ENCODE results near the gene IL5RA.

The IL5RA gene, protein sequence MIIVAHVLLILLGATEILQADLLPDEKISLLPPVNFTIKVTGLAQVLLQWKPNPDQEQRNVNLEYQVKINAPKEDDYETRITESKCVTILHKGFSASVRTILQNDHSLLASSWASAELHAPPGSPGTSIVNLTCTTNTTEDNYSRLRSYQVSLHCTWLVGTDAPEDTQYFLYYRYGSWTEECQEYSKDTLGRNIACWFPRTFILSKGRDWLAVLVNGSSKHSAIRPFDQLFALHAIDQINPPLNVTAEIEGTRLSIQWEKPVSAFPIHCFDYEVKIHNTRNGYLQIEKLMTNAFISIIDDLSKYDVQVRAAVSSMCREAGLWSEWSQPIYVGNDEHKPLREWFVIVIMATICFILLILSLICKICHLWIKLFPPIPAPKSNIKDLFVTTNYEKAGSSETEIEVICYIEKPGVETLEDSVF

DNA sequence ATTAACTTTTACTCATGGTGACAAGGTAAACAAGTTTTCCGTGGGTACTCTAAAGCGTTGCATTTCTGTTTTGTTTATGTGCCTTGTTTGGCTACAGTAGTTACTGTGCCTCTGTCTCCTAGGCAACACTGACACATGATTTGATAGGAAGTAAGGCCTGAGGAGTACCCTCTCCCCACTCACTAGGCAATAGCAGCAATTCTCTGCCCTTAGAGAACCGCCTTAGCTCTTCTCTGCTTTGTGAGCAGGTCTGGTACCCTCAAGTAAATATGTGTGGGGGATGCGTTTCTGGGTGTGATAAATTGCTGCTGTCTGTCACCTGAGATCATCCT, at the start of gene IL5RA:
Gene IL5RA (minus strand): TSS at position 76 of the 332 bp plus-strand sequence. CDS start 5,390 bp downstream, outside the sequence.
- DNase-seq: no peak

DNA sequence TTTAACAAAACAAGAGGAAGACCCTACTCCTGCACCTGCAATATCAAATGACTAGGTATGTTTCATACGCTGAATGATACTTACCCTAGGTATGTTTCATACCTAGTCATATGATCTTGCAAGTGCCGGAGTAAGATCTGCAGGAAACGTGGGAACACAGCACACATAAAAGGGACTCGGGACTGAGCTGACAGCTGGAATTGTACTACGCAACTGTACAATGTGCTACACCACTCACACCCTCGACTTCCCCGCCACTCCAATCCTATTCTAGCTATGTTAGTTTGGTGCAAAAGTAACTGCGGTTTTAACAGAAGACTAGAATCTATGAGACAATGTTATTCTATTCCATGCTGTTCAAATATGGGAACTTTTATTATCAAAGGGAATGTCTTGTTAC, 47.3 kb upstream of the IL5RA start:
- no peak for DNase-seq

DNA sequence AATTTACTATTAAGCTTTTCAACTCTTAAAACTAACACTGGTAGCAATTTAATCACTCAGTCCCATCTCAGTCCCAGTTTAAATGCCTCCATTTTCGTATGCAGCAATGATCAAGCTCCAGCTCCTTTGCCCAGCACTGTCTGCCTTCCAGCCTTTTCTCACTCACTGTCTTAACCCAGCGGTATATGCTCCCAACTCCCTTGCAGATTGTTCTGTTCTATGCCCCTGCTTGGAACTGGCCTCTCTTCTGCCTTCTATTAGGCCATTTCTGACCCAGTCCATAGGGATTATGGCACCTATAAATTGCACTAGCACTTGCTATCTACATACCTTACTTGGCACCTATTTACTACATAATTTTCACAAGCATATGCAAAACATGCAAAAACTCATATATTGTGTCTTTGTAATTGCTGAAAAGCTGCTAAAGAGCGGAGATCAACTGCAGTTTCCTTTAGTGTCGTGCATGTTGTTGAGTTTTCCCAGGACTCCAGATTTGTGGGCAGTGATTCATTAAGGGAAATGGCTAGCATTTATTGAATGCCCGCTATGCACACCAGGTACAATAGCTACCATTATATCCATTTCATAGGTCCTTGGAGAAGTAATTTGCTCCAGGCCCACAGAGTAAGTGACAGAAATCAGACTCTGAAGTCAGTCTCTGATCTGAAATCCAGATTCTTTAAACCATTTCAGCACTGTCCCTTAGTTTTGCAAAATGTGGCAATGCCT, 44.9 kb upstream of the IL5RA start:
- no peak for DNase-seq

- DNase-seq: no peak
Observed at GRCh38 chr3:3151513-3151912, 41.3 kb upstream of the IL5RA start.

DNA sequence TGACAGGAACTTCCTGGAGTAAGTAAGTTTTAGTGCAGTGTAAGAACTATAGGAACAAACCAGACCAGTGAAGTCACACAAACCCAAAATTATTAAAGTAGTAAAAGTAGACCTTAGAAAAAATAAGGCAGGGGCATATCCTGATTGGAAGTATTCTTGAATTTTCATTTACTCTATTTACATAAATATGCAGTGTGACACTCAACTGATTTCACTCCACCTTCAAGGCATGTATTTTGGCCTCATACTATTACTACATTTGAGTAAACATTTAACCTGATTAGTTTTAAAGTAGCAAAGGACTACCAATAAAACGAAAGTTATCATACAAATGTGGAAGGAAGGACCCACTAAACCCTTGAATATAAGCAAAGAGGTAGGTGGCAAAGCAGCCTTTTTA, 39.4 kb upstream of the IL5RA start:
- DNase-seq: no peak

- DNase-seq: no peak
Observed at GRCh38 chr3:3145831-3146230, 35.7 kb upstream of the IL5RA start.

DNA sequence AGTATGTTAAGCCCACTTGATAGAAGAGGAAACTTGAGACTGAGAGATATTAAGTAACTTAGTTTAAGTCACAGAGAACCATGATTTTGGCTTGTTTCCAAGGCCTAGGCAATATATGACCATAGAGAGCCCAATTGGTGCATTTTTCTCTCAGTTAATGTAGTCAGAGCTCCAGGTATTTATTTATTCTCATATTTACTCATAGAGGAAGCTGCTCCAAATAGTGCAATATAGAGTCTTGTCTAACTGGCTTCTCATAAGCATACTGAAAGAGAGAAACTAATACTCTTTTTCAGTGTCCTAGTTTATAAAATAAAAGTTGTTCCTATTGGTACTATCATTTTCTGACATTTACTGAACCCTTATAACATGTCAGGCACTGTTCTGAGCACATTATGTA, 31.8 kb upstream of the IL5RA start:
- no peak for DNase-seq

- no peak for DNase-seq
Observed at GRCh38 chr3:3137526-3137925, 27.4 kb upstream of the IL5RA start.

DNA sequence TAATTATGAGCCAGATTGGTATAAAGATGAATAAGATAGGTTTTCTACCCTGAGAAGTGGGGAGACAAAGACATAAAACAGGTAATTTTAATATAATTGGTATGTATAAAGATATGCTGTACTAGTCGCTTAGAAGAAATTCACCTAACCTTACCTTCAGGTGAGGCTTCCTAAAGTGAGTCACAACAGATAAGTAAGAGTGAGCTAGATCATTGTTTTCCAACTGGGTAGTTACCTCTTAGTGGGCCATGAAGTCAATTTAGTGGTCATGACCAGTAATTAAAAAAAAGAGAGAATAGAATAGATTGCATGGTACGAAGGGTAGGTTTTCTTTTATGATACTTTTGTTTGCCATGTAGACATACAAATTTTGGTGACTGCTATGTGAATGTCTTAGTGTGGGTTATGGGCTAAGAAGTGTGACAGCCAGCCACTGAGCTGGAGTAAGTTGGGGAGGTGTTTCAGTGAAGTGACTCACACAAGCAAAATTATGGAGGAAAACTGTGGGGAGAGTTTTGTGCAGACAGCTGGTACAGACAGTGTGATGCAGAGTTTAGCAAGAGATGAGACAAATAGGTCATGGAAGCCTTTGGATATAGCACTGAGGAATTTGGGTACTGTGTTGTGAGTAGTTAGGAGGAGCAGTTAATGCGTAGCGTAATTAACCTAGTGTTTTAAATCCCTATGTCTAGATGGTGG, 24.7 kb upstream of the IL5RA start:
- DNase-seq: no peak

DNA sequence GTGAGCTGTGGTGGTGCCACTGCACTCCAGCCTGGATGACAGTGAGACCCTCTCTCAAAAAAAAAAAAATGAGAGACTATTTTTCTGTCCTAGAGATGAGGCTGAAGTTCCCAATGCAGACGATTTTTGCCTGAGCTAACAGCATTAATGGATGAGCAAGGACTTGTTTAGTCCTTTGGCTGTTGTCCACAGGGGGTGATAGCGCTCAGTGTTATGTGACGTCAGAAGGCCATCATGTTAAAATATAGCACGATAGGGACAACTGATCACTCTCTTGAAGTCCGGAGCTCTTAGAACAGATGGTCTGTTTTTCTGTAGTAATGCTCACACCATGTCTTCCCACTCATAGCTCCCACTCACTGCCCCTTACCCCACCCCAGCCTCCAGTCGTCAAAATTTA, 23.3 kb upstream of the IL5RA start:
- no peak for DNase-seq

GRCh38 chr3:3129579-3129978, 19.4 kb upstream of the IL5RA start:
- DNase-seq: no peak

DNA sequence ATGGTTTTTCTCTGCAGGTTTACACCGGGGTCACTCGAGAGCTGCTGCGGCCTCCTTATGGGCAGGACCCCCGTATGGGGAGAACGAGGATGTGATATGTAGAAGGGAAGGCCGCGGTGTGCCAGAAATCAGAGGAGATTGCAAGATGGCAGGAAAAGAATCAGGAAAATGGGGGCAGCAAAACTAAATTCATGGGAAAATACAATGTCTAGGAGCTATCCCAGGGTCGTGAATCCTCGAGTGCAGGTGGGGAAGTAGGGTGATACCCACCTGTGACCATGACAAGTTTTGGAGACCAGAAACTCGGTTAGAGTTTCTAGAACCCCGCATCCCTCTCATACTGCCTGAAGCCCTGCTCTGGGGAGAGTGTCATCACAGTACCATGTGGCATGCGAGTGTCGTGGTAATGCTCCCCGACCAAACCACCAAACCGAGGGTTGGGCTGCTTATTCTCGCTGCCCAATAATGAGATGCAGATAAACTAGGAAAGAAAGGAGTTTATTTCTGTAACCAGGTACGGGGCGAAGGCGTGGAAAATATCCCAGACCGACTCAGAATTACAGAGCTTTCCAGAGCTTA, 17.3 kb upstream of the IL5RA start:
- peak in 1 of 2 experiments; percentile 5 for DNase-seq

- peak; percentile 81 to 89 for DNase-seq
Observed at GRCh38 chr3:3126477-3127431, 16.6 kb upstream of the IL5RA start, which contains the start of gene TRNT1. TSS of gene TRNT1 (plus strand) at chr3:3126940. CDS start at chr3:3129041, 2,101 bp downstream.

DNA sequence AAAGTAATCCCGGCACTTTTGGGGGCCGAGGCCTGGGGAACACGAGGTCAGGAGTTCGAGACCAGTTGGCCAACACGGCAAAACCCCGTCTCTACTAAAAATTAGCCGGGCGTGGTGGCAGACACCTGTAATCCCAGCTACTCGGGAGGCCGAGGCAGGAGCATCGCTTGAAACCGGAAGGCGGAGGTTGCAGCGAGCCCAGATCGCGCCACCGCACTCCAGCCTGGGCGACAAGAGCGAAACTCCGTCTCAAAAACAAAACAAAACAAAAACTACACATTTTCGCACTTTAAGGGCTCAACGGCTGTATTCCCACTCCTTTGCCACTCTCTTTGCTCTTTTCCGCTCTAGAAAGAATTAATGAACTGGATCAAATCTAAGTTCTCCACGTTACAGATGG, 15.8 kb upstream of the IL5RA start:
- DNase-seq: no peak

DNA sequence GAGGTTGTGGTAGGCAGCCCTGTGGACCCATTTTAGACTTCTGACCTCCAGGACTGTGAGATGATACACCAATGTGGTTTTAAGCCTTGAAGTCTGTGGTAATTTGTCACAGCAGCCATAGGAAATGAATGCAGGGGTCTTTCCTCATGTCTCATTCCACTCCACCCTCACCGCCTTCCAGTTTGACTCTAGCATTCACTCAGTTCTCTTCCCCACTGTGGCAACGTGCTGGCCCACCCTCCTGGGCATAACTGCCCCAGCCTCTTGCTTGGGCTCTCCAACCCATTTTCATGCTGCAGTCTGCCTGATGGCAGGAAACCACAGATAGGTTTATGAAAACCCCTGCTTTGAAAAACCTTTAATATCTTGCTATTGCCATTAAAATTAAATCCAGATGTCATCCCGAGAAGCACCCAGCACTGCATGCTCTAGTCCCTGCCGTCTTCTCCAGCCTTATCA, 9.2 kb upstream of the IL5RA start:
- DNase-seq: no peak

DNA sequence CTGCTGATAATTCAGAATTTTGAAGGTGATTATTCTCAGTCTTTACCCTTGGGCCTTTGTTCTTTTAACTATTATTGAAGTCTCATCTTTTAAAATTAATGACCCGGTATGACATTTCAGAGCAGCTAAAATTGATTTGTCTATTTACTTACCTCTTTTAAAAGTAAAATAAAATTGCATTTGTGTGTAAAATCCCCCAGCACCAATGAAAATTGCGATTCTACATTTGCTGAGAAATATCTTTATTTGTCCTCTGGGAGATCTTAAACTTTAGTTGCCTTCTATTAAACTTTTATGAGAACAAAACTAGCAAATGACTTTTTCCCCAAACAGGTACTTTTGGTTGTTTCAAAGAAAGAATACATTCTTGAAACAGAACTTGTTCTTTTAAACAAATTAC, 7.5 kb upstream of the IL5RA start:
- no peak for DNase-seq

DNA sequence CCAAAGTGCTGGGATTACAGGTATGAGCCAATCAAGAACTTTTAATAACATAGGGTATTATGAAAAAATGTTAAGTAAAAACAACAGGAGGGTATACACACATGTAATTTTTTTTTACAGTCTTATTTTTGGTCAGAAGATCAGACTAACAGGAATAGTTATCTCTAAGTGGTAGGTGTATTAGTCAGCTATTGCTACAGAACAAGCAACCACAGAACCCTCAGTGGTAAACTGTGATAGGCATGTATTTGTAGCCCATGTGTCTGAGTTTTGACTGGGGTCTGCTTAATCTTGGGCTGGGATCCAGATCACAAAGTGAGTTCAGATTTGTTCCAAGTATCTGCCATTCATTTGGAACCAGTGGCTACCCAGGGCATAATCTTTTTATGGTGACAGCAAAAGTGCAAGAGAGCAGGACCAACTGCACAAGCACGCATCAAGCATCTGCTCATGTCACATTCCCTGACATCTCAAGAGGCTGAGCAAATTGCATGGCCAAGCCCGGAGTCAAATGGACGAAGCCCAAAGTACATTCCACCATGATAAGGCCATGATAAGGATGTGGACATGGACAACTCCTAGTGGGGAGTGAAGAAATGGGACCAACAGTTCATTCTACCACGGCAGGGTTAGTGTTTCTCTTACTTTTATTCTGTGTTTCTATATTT, 3.0 kb upstream of the IL5RA start:
- no peak for DNase-seq

DNA sequence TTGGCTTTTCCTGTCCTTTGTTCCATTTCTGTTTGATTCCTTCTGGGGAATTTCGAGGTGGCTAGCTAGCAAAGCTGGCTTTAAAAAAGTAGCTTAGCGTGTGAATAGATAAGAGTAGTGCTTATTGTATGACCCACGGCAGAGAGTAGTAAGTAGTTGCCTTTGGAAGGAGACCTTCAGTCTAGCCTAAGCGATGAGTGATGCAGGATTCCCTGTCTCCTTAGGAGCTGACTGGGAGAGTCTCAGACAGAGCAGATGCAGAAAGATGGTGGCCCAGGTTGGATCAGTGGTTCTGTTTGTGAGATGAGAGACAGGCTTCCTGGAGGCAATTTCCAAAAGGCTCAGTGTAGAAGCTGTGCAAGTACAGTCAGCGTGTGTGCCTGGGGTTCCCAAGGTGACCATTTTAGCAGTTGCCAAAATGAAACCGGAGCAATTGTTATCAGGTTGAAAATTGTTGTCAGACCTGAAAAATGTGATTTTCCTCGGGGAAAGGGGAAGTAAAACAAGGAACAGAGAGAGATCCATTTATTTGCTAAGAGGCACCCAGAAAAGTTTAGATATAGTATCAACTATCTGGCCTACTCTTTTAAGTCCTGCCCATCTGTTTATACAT, 681 bp upstream of the IL5RA start:
- no peak for DNase-seq

GRCh38 chr3:3109407-3110298, 521 bp downstream of the IL5RA start:
- no peak for DNase-seq

DNA sequence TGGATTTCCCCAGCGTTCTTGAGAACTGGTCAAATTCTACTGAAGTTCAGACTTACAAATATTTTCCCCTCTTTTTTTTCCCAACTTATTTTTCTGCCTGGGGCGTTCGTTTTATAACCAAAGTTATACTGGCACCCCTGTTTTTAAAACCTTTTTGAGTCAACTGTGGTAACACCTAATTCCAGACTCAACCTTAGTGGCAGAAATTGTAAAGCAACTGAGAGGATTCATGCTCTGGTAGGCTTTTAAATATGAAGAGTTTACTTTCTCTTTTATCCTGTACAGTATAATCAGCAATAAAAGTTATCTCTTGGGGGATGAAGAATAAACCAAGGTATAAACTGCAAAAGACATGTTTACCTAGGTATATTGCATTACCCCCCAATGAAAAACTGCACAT, 2.3 kb downstream of the IL5RA start:
- no peak for DNase-seq

All from SHP77 (cell line).